Activated T-helper 1 cell treated with anti-CD3 and anti-CD28 coated beads, Interleukin-2, amount 50 U/mL, for 16 hours (primary cell): ENCODE results near the gene SYT2.
"Not testable (repeated sequence)": the region's sequence is repeated elsewhere in the genome, so short reads cannot be mapped to it uniquely, and the experiment has no call there.

Experiments used
- DNase-seq, 2 donors: peaks; one replicate each; pipeline ENCODE4 v3.0.0-alpha.2; 2020; ENCODE audit warnings: low read depth in 1 of 2, low spot score in 1 of 2

Gene SYT2

GRCh38 chr1:202572867-202573266 is 137.4 kb downstream of the SYT2 start:
- DNase-seq, result no peak

GRCh38 chr1:202571719-202572339 is 138.4 kb downstream of the SYT2 start:
- no peak for DNase-seq

- DNase-seq, result no peak
These were observed 140.6 kb downstream of the SYT2 start for GRCh38 chr1:202569393-202570322.

GRCh38 chr1:202568826-202569225 is 141.4 kb downstream of the SYT2 start:
- DNase-seq, result no peak

- DNase-seq, result no peak
These were observed 141.8 kb downstream of the SYT2 start for GRCh38 chr1:202568410-202568809.

- DNase-seq, result no peak
These were observed 142.5 kb downstream of the SYT2 start for GRCh38 chr1:202567738-202568137.

GRCh38 chr1:202565890-202566602 is 144.2 kb downstream of the SYT2 start:
- no peak for DNase-seq

GRCh38 chr1:202564958-202565495 is 145.2 kb downstream of the SYT2 start:
- DNase-seq, result no peak

GRCh38 chr1:202563818-202564217 is 146.4 kb downstream of the SYT2 start:
- DNase-seq, result no peak

GRCh38 chr1:202562444-202563060 is 147.7 kb downstream of the SYT2 start:
- DNase-seq, result no peak

GRCh38 chr1:202561726-202562443 is 148.4 kb downstream of the SYT2 start:
- no peak for DNase-seq

- no peak for DNase-seq
These were observed 149.0 kb downstream of the SYT2 start for GRCh38 chr1:202561240-202561639.

- not testable (repeated sequence) for DNase-seq
These were observed 152.6 kb downstream of the SYT2 start for GRCh38 chr1:202557662-202558061.

- not testable (repeated sequence) for DNase-seq
These were observed 154.2 kb downstream of the SYT2 start for GRCh38 chr1:202556037-202556436.

- DNase-seq, result not testable (repeated sequence)
These were observed 155.6 kb downstream of the SYT2 start for GRCh38 chr1:202554619-202555018.

GRCh38 chr1:202553560-202554038 is 156.7 kb downstream of the SYT2 start:
- DNase-seq, result no peak

- not testable (repeated sequence) for DNase-seq
These were observed 157.2 kb downstream of the SYT2 start for GRCh38 chr1:202553078-202553477.

GRCh38 chr1:202552615-202553014 is 157.6 kb downstream of the SYT2 start:
- DNase-seq, result not testable (repeated sequence)

- DNase-seq, result no peak
These were observed 158.6 kb downstream of the SYT2 start for GRCh38 chr1:202551683-202552082.

- DNase-seq, result not testable (repeated sequence)
These were observed 160.2 kb downstream of the SYT2 start for GRCh38 chr1:202550088-202550487.
